ENCODE measurements around the gene SGCA. TPM values are rescaled to one million over a fixed set of nuclear protein-coding genes. Genes with fewer than 3 reads are reported as not detected.

SGCA gene
- total RNA-seq, 1 experiment from 2014 or later, result not detected

DNA sequence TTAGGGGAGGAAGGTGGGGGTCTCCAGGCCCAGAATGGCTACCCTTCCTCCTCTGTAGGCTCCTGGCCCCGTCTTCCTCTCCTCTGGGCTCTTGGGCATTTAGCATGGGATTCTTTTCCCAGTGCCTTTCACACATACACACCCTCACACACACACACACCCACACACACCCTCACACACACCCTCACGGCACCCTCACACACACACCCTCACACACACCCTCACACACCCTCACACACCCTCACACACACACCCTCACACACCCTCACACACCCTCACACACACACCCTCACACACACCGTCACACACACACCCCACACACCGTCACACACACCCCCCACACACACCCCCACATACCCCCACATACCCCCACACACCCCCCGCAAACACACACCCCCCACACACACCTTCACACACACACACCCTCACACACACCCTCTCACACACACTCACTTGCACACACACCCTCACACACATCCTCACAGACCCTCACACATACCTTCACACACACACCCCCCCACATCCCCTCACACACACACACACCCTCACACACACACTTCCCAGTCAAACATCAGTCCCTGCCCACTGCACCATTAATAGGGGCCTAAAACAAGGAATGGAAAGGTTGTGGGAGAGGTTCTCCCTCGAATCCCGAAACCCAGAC is 845 bp downstream of the SGCA start:
- Histone ChIP-seq H2AFZ (no peak overlapping the region), H3K79me2 (ENCODE audit: low read depth) (no peaks in the 10 kb centered on the region), H3K27ac (no peak overlapping the region), H3K4me3 (no peak overlapping the region), H3K4me2 (no peak overlapping the region), H3K36me3 (ENCODE audit: low read depth) (no peaks in the 10 kb centered on the region), H3K9me3 (ENCODE audit: insufficient read depth, low read depth) (no peaks in the 10 kb centered on the region), H3K9me2 (ENCODE audit: insufficient read depth) (no peaks in the 10 kb centered on the region), H3F3A (ENCODE audit: insufficient read depth, low read depth) (peaks cover 23% of the 10 kb centered on the region; the same call in 1 of the 2 replicates), H4K20me1 (ENCODE audit: insufficient read depth) (no peaks in the 10 kb centered on the region), H3K27me3 (ENCODE audit: insufficient read depth, low read depth) (no peaks in the 10 kb centered on the region), H3K4me1 (replicated peaks; ENCODE audit: insufficient read depth) (peaks cover 20% of the 10 kb centered on the region)
- CTCF ChIA-PET, result no interaction called here
- POLR2A ChIA-PET (ENCODE audit: unreplicated experiment), result no interaction called here
- DNase-seq, result no peak
- no TSS peak for BruUV-seq (replicated peaks)
- intact Hi-C loops (cut with micrococcal nuclease; ENCODE audit: unreplicated experiment), result no loop called here
- no peak for TF ChIP-seq EZH2 (IDR thresholded peaks at IDR 0.05; ENCODE audit: low read depth)

GRCh38 chr17:50167371-50167770 is 1.6 kb downstream of the SGCA start:
- no peak overlapping the region for H2AFZ ChIP-seq
- peaks cover 22% of the 10 kb centered on the region for H3K4me1 ChIP-seq (replicated peaks; ENCODE audit: insufficient read depth)
- intact Hi-C loops (cut with micrococcal nuclease; ENCODE audit: unreplicated experiment), result no loop called here
- ChIA-PET POLR2A (ENCODE audit: unreplicated experiment) (no interaction called here), CTCF (no interaction called here)
- no peaks in the 10 kb centered on the region for H3K9me3 ChIP-seq (ENCODE audit: insufficient read depth, low read depth)
- H3K36me3 ChIP-seq (ENCODE audit: low read depth), result no peaks in the 10 kb centered on the region
- BruUV-seq (replicated peaks), result no TSS peak
- H3K4me3 ChIP-seq, result no peak overlapping the region
- H3K27me3 ChIP-seq (ENCODE audit: insufficient read depth, low read depth), result no peaks in the 10 kb centered on the region
- peaks cover 16% of the 10 kb centered on the region; the same call in 1 of the 2 replicates for H3F3A ChIP-seq (ENCODE audit: insufficient read depth, low read depth)
- no peaks in the 10 kb centered on the region for H4K20me1 ChIP-seq (ENCODE audit: insufficient read depth)
- no peak overlapping the region for H3K27ac ChIP-seq
- H3K4me2 ChIP-seq, result no peak overlapping the region
- no peaks in the 10 kb centered on the region for H3K9me2 ChIP-seq (ENCODE audit: insufficient read depth)
- no peaks in the 10 kb centered on the region for H3K79me2 ChIP-seq (ENCODE audit: low read depth)
- no peak for DNase-seq
- TF ChIP-seq EZH2 (IDR thresholded peaks at IDR 0.05; ENCODE audit: low read depth) (no peak), CTCF (conservative IDR thresholded peaks at IDR 0.05) (no peak)

DNA sequence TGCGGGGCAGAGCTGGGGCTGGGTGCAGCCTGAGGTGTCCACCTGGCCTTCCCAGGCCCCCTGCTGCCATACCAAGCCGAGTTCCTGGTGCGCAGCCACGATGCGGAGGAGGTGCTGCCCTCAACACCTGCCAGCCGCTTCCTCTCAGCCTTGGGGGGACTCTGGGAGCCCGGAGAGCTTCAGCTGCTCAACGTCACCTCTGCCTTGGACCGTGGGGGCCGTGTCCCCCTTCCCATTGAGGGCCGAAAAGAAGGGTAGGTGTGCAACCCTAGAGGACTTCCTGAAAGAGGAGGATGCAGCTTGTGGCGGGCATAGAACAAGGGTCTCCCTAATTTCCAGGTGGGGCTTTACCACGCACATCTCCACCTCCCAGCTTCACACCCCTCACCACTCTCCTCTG is 2.5 kb downstream of the SGCA start:
- Histone ChIP-seq H4K20me1 (ENCODE audit: insufficient read depth) (no peaks in the 10 kb centered on the region), H3K36me3 (ENCODE audit: low read depth) (no peaks in the 10 kb centered on the region), H3K4me1 (replicated peaks; ENCODE audit: insufficient read depth) (peaks cover 22% of the 10 kb centered on the region), H3F3A (ENCODE audit: insufficient read depth, low read depth) (peaks cover 15% of the 10 kb centered on the region; the same call in 1 of the 2 replicates), H3K9me2 (ENCODE audit: insufficient read depth) (no peaks in the 10 kb centered on the region), H3K4me3 (no peak overlapping the region), H3K27me3 (ENCODE audit: insufficient read depth, low read depth) (no peaks in the 10 kb centered on the region), H3K4me2 (no peak overlapping the region), H2AFZ (no peak overlapping the region), H3K9me3 (ENCODE audit: insufficient read depth, low read depth) (no peaks in the 10 kb centered on the region), H3K27ac (no peak overlapping the region), H3K79me2 (ENCODE audit: low read depth) (no peaks in the 10 kb centered on the region)
- intact Hi-C loops (cut with micrococcal nuclease; ENCODE audit: unreplicated experiment), result no loop called here
- CTCF ChIA-PET, result interaction anchor here (0.6 kb wide), 1 partner anchor 32 kb away, joined by 5 read pairs; no protein-coding TSS in a partner anchor
- POLR2A ChIA-PET (ENCODE audit: unreplicated experiment), result no interaction called here
- BruUV-seq (replicated peaks), result no TSS peak
- DNase-seq, result no peak
- TF ChIP-seq EZH2 (IDR thresholded peaks at IDR 0.05; ENCODE audit: low read depth), result no peak
- no peak for TF ChIP-seq CTCF (conservative IDR thresholded peaks at IDR 0.05)

Measured in PC-9 (cell line).